Measurements from ENCODE around the gene RTN4RL1. TPM values are rescaled to one million over a fixed set of nuclear protein-coding genes. Genes with fewer than 3 reads are reported as not detected.

Gene RTN4RL1
- total and polyA plus RNA-seq, 4 experiments from 2014 or later, result 0.27 to 2.0 (median 0.39) TPM

- H3K4me3 Mint-ChIP-seq, result no peak overlapping the region
- no peak overlapping the region for H3K27ac Mint-ChIP-seq
- no peaks in the 10 kb centered on the region for H3K9me3 Mint-ChIP-seq
- no peaks in the 10 kb centered on the region for H3K9me3 ChIP-seq (ENCODE audit: control insufficient read depth in 1 of 2, low read length in 2 of 2)
- H3K4me1 ChIP-seq (ENCODE audit: insufficient read depth, low read length), result no peaks in the 10 kb centered on the region
- no peak overlapping the region for H3K27ac ChIP-seq (ENCODE audit: low read depth, low read length)
- DNase-seq, result no peak
- CTCF ChIA-PET (ENCODE audit: partially characterized antibody), result no interaction called here
- H3K4me1 Mint-ChIP-seq, result no peaks in the 10 kb centered on the region
- POLR2A ChIA-PET (ENCODE audit: partially characterized antibody), result no interaction called here
- H3K27me3 ChIP-seq (ENCODE audit: insufficient read depth, low read length), result no peaks in the 10 kb centered on the region
- H3K4me3 ChIP-seq (ENCODE audit: low read length in 2 of 2), result no peak overlapping the region
- no peaks in the 10 kb centered on the region for H3K36me3 ChIP-seq (ENCODE audit: insufficient read depth, low read length)
- no peaks in the 10 kb centered on the region for H3K36me3 Mint-ChIP-seq
- intact Hi-C loops (cut with micrococcal nuclease), result no loop called here
- peaks cover under 1 to 4% of the 10 kb centered on the region in 2 donors for H3K27me3 Mint-ChIP-seq
Observed at GRCh38 chr17:1920948-1921351, 104.2 kb downstream of the RTN4RL1 start.

GRCh38 chr17:1919201-1919600, 105.9 kb downstream of the RTN4RL1 start:
- H3K4me3 Mint-ChIP-seq, result no peak overlapping the region
- H3K9me3 Mint-ChIP-seq, result no peaks in the 10 kb centered on the region
- no peaks in the 10 kb centered on the region for H3K4me1 ChIP-seq (ENCODE audit: insufficient read depth, low read length)
- H3K9me3 ChIP-seq (ENCODE audit: control insufficient read depth in 1 of 2, low read length in 2 of 2), result no peaks in the 10 kb centered on the region
- H3K36me3 Mint-ChIP-seq, result no peaks in the 10 kb centered on the region
- no peak for DNase-seq
- H3K4me3 ChIP-seq (ENCODE audit: low read length in 2 of 2), result no peak overlapping the region
- no peaks in the 10 kb centered on the region for H3K36me3 ChIP-seq (ENCODE audit: insufficient read depth, low read length)
- ChIA-PET POLR2A (ENCODE audit: partially characterized antibody) (no interaction called here), CTCF (ENCODE audit: partially characterized antibody) (interaction anchor here (1.0 kb wide), 1 partner anchor 198 kb away, joined by 3 read pairs; no protein-coding TSS in a partner anchor)
- no peak overlapping the region for H3K27ac Mint-ChIP-seq
- intact Hi-C loops (cut with micrococcal nuclease), result no loop called here
- no peak overlapping the region for H3K27ac ChIP-seq (ENCODE audit: low read depth, low read length)
- H3K27me3 Mint-ChIP-seq, result peaks cover 2 to 7% of the 10 kb centered on the region in 2 donors
- no peaks in the 10 kb centered on the region for H3K27me3 ChIP-seq (ENCODE audit: insufficient read depth, low read length)
- no peaks in the 10 kb centered on the region for H3K4me1 Mint-ChIP-seq

GRCh38 chr17:1918346-1919162, 106.6 kb downstream of the RTN4RL1 start:
- no peaks in the 10 kb centered on the region for H3K4me1 ChIP-seq (ENCODE audit: insufficient read depth, low read length)
- Mint-ChIP-seq H3K9me3 (no peaks in the 10 kb centered on the region), H3K27me3 (peaks cover 2 to 7% of the 10 kb centered on the region in 2 donors), H3K27ac (no peak overlapping the region), H3K4me1 (no peaks in the 10 kb centered on the region), H3K36me3 (no peaks in the 10 kb centered on the region), H3K4me3 (no peak overlapping the region)
- H3K27me3 ChIP-seq (ENCODE audit: insufficient read depth, low read length), result no peaks in the 10 kb centered on the region
- ChIA-PET POLR2A (ENCODE audit: partially characterized antibody) (no interaction called here), CTCF (ENCODE audit: partially characterized antibody) (interaction anchor here (1.0 kb wide), 1 partner anchor 197 kb away, joined by 3 read pairs; no protein-coding TSS in a partner anchor)
- no peak overlapping the region for H3K27ac ChIP-seq (ENCODE audit: low read depth, low read length)
- no peak overlapping the region for H3K4me3 ChIP-seq (ENCODE audit: low read length in 2 of 2)
- H3K9me3 ChIP-seq (ENCODE audit: control insufficient read depth in 1 of 2, low read length in 2 of 2), result no peaks in the 10 kb centered on the region
- H3K36me3 ChIP-seq (ENCODE audit: insufficient read depth, low read length), result no peaks in the 10 kb centered on the region
- intact Hi-C loops (cut with micrococcal nuclease), result no loop called here
- DNase-seq, result no peak

GRCh38 chr17:1916963-1917715, 108.0 kb downstream of the RTN4RL1 start:
- ChIA-PET CTCF (ENCODE audit: partially characterized antibody) (no interaction called here), POLR2A (ENCODE audit: partially characterized antibody) (no interaction called here)
- Mint-ChIP-seq H3K4me1 (no peaks in the 10 kb centered on the region), H3K4me3 (no peak overlapping the region), H3K27me3 (peaks cover 7 to 11% of the 10 kb centered on the region in 2 donors), H3K27ac (no peak overlapping the region), H3K36me3 (no peaks in the 10 kb centered on the region), H3K9me3 (no peaks in the 10 kb centered on the region)
- no peaks in the 10 kb centered on the region for H3K9me3 ChIP-seq (ENCODE audit: control insufficient read depth in 1 of 2, low read length in 2 of 2)
- no peak for DNase-seq
- no peaks in the 10 kb centered on the region for H3K27me3 ChIP-seq (ENCODE audit: insufficient read depth, low read length)
- no peaks in the 10 kb centered on the region for H3K4me1 ChIP-seq (ENCODE audit: insufficient read depth, low read length)
- no peak overlapping the region for H3K27ac ChIP-seq (ENCODE audit: low read depth, low read length)
- intact Hi-C loops (cut with micrococcal nuclease), result no loop called here
- no peaks in the 10 kb centered on the region for H3K36me3 ChIP-seq (ENCODE audit: insufficient read depth, low read length)
- H3K4me3 ChIP-seq (ENCODE audit: low read length in 2 of 2), result no peak overlapping the region

DNA sequence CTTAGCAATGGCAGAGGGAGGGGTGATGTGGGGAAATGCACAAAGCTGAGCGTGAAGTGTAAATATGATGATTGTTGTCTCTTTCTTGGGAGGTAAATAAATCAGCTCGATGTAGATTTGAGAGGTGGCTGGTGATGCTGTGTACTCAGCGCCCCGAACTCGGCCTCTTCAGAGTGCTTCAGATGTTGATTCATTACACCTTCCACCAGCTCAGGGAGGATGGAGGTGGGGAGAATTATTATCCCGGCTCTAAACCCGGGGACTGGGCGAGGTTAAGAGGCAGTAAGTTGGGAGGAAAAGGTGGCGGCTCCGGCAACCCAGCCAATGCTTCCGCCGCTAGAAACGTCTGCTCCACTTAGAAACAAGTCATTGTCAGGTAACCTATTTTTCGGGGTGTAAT, 108.8 kb downstream of the RTN4RL1 start:
- no peak for DNase-seq
- H3K27ac ChIP-seq (ENCODE audit: low read depth, low read length), result no peak overlapping the region
- CTCF ChIA-PET (ENCODE audit: partially characterized antibody), result no interaction called here
- H3K4me3 Mint-ChIP-seq, result no peak overlapping the region
- intact Hi-C loops (cut with micrococcal nuclease), result no loop called here
- H3K36me3 ChIP-seq (ENCODE audit: insufficient read depth, low read length), result no peaks in the 10 kb centered on the region
- no peaks in the 10 kb centered on the region for H3K9me3 ChIP-seq (ENCODE audit: control insufficient read depth in 1 of 2, low read length in 2 of 2)
- no peaks in the 10 kb centered on the region for H3K27me3 ChIP-seq (ENCODE audit: insufficient read depth, low read length)
- no peaks in the 10 kb centered on the region for H3K4me1 Mint-ChIP-seq
- no peak overlapping the region for H3K4me3 ChIP-seq (ENCODE audit: low read length in 2 of 2)
- H3K9me3 Mint-ChIP-seq, result no peaks in the 10 kb centered on the region
- H3K4me1 ChIP-seq (ENCODE audit: insufficient read depth, low read length), result no peaks in the 10 kb centered on the region
- no peak overlapping the region for H3K27ac Mint-ChIP-seq
- POLR2A ChIA-PET (ENCODE audit: partially characterized antibody), result no interaction called here
- H3K27me3 Mint-ChIP-seq, result peaks cover 14 to 17% of the 10 kb centered on the region in 2 donors
- H3K36me3 Mint-ChIP-seq, result no peaks in the 10 kb centered on the region

GRCh38 chr17:1915889-1916288, 109.2 kb downstream of the RTN4RL1 start:
- Histone ChIP-seq H3K27ac (ENCODE audit: low read depth, low read length) (no peak overlapping the region), H3K27me3 (ENCODE audit: insufficient read depth, low read length) (no peaks in the 10 kb centered on the region), H3K36me3 (ENCODE audit: insufficient read depth, low read length) (no peaks in the 10 kb centered on the region), H3K4me3 (ENCODE audit: low read length in 2 of 2) (no peak overlapping the region), H3K4me1 (ENCODE audit: insufficient read depth, low read length) (no peaks in the 10 kb centered on the region), H3K9me3 (ENCODE audit: control insufficient read depth in 1 of 2, low read length in 2 of 2) (no peaks in the 10 kb centered on the region)
- H3K9me3 Mint-ChIP-seq, result no peaks in the 10 kb centered on the region
- intact Hi-C loops (cut with micrococcal nuclease), result no loop called here
- no peak overlapping the region for H3K4me3 Mint-ChIP-seq
- POLR2A ChIA-PET (ENCODE audit: partially characterized antibody), result no interaction called here
- CTCF ChIA-PET (ENCODE audit: partially characterized antibody), result no interaction called here
- no peaks in the 10 kb centered on the region for H3K36me3 Mint-ChIP-seq
- no peak for DNase-seq
- H3K27ac Mint-ChIP-seq, result no peak overlapping the region
- H3K27me3 Mint-ChIP-seq, result peaks cover 14 to 17% of the 10 kb centered on the region in 2 donors
- H3K4me1 Mint-ChIP-seq, result no peaks in the 10 kb centered on the region

GRCh38 chr17:1914661-1915083, 110.5 kb downstream of the RTN4RL1 start:
- Histone ChIP-seq H3K36me3 (ENCODE audit: insufficient read depth, low read length) (no peaks in the 10 kb centered on the region), H3K27me3 (ENCODE audit: insufficient read depth, low read length) (no peaks in the 10 kb centered on the region), H3K4me1 (ENCODE audit: insufficient read depth, low read length) (no peaks in the 10 kb centered on the region), H3K9me3 (ENCODE audit: control insufficient read depth in 1 of 2, low read length in 2 of 2) (no peaks in the 10 kb centered on the region), H3K27ac (ENCODE audit: low read depth, low read length) (no peak overlapping the region), H3K4me3 (ENCODE audit: low read length in 2 of 2) (no peak overlapping the region)
- H3K36me3 Mint-ChIP-seq, result no peaks in the 10 kb centered on the region
- ChIA-PET CTCF (ENCODE audit: partially characterized antibody) (no interaction called here), POLR2A (ENCODE audit: partially characterized antibody) (no interaction called here)
- H3K4me1 Mint-ChIP-seq, result no peaks in the 10 kb centered on the region
- H3K27ac Mint-ChIP-seq, result no peak overlapping the region
- peaks cover 18 to 22% of the 10 kb centered on the region in 2 donors for H3K27me3 Mint-ChIP-seq
- H3K4me3 Mint-ChIP-seq, result no peak overlapping the region
- no peaks in the 10 kb centered on the region for H3K9me3 Mint-ChIP-seq
- intact Hi-C loops (cut with micrococcal nuclease), result no loop called here
- DNase-seq, result no peak

Data from CD4-positive, alpha-beta memory T cell (primary cell).